ENCODE measurements around the gene CDR2. TPM values are rescaled to one million over a fixed set of nuclear protein-coding genes. Genes with fewer than 3 reads are reported as not detected.

Gene CDR2
- total and polyA plus RNA-seq, 2 of the 13 experiments (the other 11 are each of a cell fraction or from before 2014, with no cell fraction given) = 59.0 to 78.9 TPM

DNA sequence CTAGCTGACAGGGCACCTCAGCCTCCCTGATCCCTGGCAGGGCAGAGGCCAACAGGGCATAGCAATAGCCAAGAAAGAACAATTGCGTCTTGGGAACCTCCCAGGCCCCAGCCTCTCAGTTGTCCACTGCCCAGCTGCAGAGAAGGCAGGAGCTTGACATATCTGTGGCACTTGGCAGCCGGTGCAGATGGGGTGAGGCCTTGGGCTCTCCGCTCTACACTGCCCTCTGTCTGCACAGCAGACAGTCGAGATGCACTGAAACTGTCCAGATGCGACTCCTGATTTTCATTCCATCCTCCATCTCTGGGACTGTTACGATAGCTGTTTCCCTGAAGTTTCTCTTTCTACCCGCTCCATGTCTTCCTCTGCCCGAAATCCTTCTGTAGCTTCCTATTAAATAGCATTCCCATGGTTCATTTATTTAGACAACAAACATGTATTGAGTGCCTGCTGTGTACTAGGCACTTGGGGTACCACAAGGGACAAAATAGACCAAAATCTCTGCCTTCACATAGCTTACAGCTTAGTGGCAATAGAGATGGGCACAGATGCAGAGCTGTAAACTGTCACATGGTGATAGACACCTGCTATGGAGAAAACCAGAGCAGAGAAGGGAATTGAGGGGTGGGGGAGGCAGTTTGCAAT is 73.9 kb downstream of the CDR2 start (continued):
- TF ChIP-seq, protein P1, sequence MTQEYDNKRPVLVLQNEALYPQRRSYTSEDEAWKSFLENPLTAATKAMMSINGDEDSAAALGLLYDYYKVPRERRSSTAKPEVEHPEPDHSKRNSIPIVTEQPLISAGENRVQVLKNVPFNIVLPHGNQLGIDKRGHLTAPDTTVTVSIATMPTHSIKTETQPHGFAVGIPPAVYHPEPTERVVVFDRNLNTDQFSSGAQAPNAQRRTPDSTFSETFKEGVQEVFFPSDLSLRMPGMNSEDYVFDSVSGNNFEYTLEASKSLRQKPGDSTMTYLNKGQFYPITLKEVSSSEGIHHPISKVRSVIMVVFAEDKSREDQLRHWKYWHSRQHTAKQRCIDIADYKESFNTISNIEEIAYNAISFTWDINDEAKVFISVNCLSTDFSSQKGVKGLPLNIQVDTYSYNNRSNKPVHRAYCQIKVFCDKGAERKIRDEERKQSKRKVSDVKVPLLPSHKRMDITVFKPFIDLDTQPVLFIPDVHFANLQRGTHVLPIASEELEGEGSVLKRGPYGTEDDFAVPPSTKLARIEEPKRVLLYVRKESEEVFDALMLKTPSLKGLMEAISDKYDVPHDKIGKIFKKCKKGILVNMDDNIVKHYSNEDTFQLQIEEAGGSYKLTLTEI (CRISPR knock-in tag; conservative IDR thresholded peaks at IDR 0.05) = no peak
- TF ChIP-seq HCFC1 (IDR thresholded peaks at IDR 0.05; ENCODE audit: low read depth, low read length) (0 out of 2 replicates have a peak, but pooled peaks have one; percentile 4), ZNF230 (CRISPR knock-in tag; IDR thresholded peaks at IDR 0.05) (no peak), UBTF (CRISPR knock-in tag; IDR thresholded peaks at IDR 0.05) (peak; percentile 44; the same call in 1 of the 2 replicates), SP2 (CRISPR knock-in tag; IDR thresholded peaks at IDR 0.05) (no peak), ZBTB34 (CRISPR knock-in tag; IDR thresholded peaks at IDR 0.05) (no peak), NR0B2 (CRISPR knock-in tag; IDR thresholded peaks at IDR 0.05) (0 out of 2 replicates have a peak, but pooled peaks have one; percentile 25), SOX6 (IDR thresholded peaks at IDR 0.05) (no peak), SOX6 (CRISPR knock-in tag; IDR thresholded peaks at IDR 0.05) (0 out of 2 replicates have a peak, but pooled peaks have one; percentile 24), HNRNPL (IDR thresholded peaks at IDR 0.05; ENCODE audit: low read depth, low read length) (0 out of 2 replicates have a peak, but pooled peaks have one; percentile 53), SIN3A (IDR thresholded peaks at IDR 0.05; ENCODE audit: borderline replicate concordance, low read depth, low read length) (no peak), RBFOX2 (IDR thresholded peaks at IDR 0.05; ENCODE audit: low read depth, low read length) (0 out of 2 replicates have a peak, but pooled peaks have one; percentile 3), ZNF496 (CRISPR knock-in tag; IDR thresholded peaks at IDR 0.05; ENCODE audit: insufficient replicate concordance) (no peak), ZFX (CRISPR knock-in tag; IDR thresholded peaks at IDR 0.05; ENCODE audit: low read depth) (peak; percentile 55; the same call in 1 of the 2 replicates), HMGXB4 (CRISPR knock-in tag; IDR thresholded peaks at IDR 0.05; ENCODE audit: borderline replicate concordance in 1 of 2, low read depth in 1 of 2) (peak; percentile 69 to 88), MAZ (IDR thresholded peaks at IDR 0.05; ENCODE audit: borderline replicate concordance, low read depth, low read length) (no peak), MAZ (CRISPR knock-in tag; IDR thresholded peaks at IDR 0.05; ENCODE audit: low read depth) (peak; percentile 48; the same call in 1 of the 2 replicates), ZNF274 (CRISPR knock-in tag; IDR thresholded peaks at IDR 0.05) (0 out of 2 replicates have a peak, but pooled peaks have one; percentile 57), ATF7-NPFF (CRISPR knock-in tag; IDR thresholded peaks at IDR 0.05; ENCODE audit: low read depth) (no peak)
- TF ChIP-seq, protein P2, sequence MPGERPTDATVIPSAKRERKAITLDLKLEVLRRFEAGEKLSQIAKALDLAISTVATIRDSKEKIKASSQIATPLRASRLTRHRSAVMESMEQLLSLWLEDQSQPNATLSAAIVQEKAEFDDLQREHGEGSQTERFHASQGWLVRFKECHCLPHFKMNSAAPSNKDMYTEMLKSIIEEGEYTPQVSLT (CRISPR knock-in tag; IDR thresholded peaks at IDR 0.05; ENCODE audit: borderline replicate concordance, low read depth) = no peak

All from HepG2 (cell line).